Liver (tissue), 9 donors: ENCODE data around the gene CREBBP. TPM values are rescaled to one million over a fixed set of nuclear protein-coding genes. Genes with fewer than 3 reads are reported as not detected.

ENCODE experiments used
- DNase-seq: peaks from one replicate; pipeline ENCODE4 v3.0.0-alpha.2; 2017; ENCODE audit warnings: low spot score
- H3K27ac ChIP-seq, 2 donors: one replicate each; pipeline ENCODE4 v1.7.0; 2013; ENCODE audit warnings: inconsistent platforms in 2 of 2, low read length in 2 of 2, control low read depth in 1 of 2, low read depth in 1 of 2, mild to moderate bottlenecking in 1 of 2
- H3K27me3 ChIP-seq, 4 donors: one replicate each; pipeline versions ENCODE4 v1.6.1 to v1.7.0; 2013; ENCODE audit warnings: low read length in 3 of 4, inconsistent platforms in 1 of 4, mild to moderate bottlenecking in 1 of 4, moderate library complexity in 1 of 4; ENCODE audit not compliant: control insufficient read depth in 4 of 4, insufficient read depth in 4 of 4
- H3K36me3 ChIP-seq, 4 donors: one replicate each; pipeline versions ENCODE4 v1.6.1 to v1.7.0; 2013; ENCODE audit warnings: low read length in 3 of 4, mild to moderate bottlenecking in 3 of 4, low read depth in 1 of 4, moderate library complexity in 1 of 4; ENCODE audit not compliant: control insufficient read depth in 4 of 4, insufficient read depth in 3 of 4
- H3K4me1 ChIP-seq, 4 donors: one replicate each; pipeline versions ENCODE4 v1.6.1 to v1.7.0; 2013; ENCODE audit warnings: low read length in 3 of 4, mild to moderate bottlenecking in 3 of 4, moderate library complexity in 1 of 4; ENCODE audit not compliant: control insufficient read depth in 4 of 4, insufficient read depth in 4 of 4
- H3K4me3 ChIP-seq, 3 donors: one replicate each; pipeline versions ENCODE4 v1.6.1 to v1.7.0; 2013; ENCODE audit warnings: low read length in 3 of 3, control low read depth in 1 of 3, low read depth in 1 of 3, mild to moderate bottlenecking in 1 of 3
- H3K9ac ChIP-seq, 2 donors: one replicate each; pipeline ENCODE4 v1.7.0; 2013; ENCODE audit warnings: low read length in 2 of 2, mild to moderate bottlenecking in 2 of 2, moderate library complexity in 2 of 2, control low read depth in 1 of 2, low read depth in 1 of 2
- H3K9me3 ChIP-seq, 4 donors: one replicate each; pipeline versions ENCODE4 v1.6.1 to v1.7.0; 2013; ENCODE audit warnings: low read length in 3 of 4; ENCODE audit not compliant: control insufficient read depth in 4 of 4
- ATF3 ChIP-seq: IDR thresholded peaks from 2 replicates; pipeline ENCODE4 v1.6.1; 2016; ENCODE audit warnings: antibody characterized with exemption
- CTCF ChIP-seq: fragments of 150-350 bp; IDR thresholded peaks from 2 replicates; pipeline ENCODE4 v1.5.1; 2017; ENCODE audit warnings: improper control_type of control experiment, low read depth, low read length; ENCODE audit not compliant: missing input control
- FOXA1 ChIP-seq: IDR thresholded peaks from 2 replicates; pipeline ENCODE4 v1.6.1; 2016; ENCODE audit warnings: antibody characterized with exemption
- FOXA2 ChIP-seq: IDR thresholded peaks from 2 replicates; pipeline ENCODE4 v1.6.1; 2016; ENCODE audit warnings: antibody characterized with exemption
- GABPA ChIP-seq, 2 donors: IDR thresholded peaks in 1 of 2; conservative IDR thresholded peaks in 1 of 2; 2 replicates each; pipeline ENCODE4 v1.6.1; 2016; ENCODE audit warnings: antibody characterized with exemption in 2 of 2, mild to moderate bottlenecking in 1 of 2, moderate library complexity in 1 of 2
- HNF4A ChIP-seq, 2 donors: conservative IDR thresholded peaks; 2 replicates each; pipeline ENCODE4 v1.6.1; 2016; ENCODE audit warnings: antibody characterized with exemption in 2 of 2, mild to moderate bottlenecking in 2 of 2
- HNF4G ChIP-seq: IDR thresholded peaks from 2 replicates; pipeline ENCODE4 v1.6.1; 2016; ENCODE audit warnings: antibody characterized with exemption
- MAX ChIP-seq: IDR thresholded peaks from 2 replicates; pipeline ENCODE4 v1.6.1; 2016; ENCODE audit warnings: antibody characterized with exemption
- NR2F2 ChIP-seq: IDR thresholded peaks from 2 replicates; pipeline ENCODE4 v1.6.1; 2016; ENCODE audit warnings: antibody characterized with exemption
- SP1 ChIP-seq: IDR thresholded peaks from 2 replicates; pipeline ENCODE4 v1.6.1; 2018; ENCODE audit warnings: antibody characterized with exemption, mild to moderate bottlenecking
- TAF1 ChIP-seq: conservative IDR thresholded peaks from 2 replicates; pipeline ENCODE4 v1.6.1; 2016; ENCODE audit warnings: antibody characterized with exemption, mild to moderate bottlenecking
- ZBTB33 ChIP-seq: IDR thresholded peaks from 2 replicates; pipeline ENCODE4 v1.6.1; 2016; ENCODE audit warnings: antibody characterized with exemption
- WGBS: extraction: QIAGEN DNeasy Blood & Tissue Kit; methylation state at CpG from one replicate; pipeline ENCODE4 v1.1.7; 2013; 5-methylcytosine and 5-hydroxymethylcytosine counted together
- polyA plus RNA-seq, 2 donors: library from polyadenylated mRNA; stranded (reverse) in 1 of 2; unstranded in 1 of 2; fragments of 200-250 nt in 1 of 2; fragments of >200 nt in 1 of 2; fragmentation: Nextera tagmentation in 1 of 2; extraction: Ambion mirVana in 1 of 2; gene quantifications; one replicate each; pipeline versions ENCODE4 v1.2.1 to v1.2.3, GENCODE V29; 2013 to 2015
- total RNA-seq, 2 donors: library from RNA; depleted of rRNA; stranded (reverse); fragments of >200 nt; gene quantifications; one replicate each; pipeline ENCODE4 v1.2.3, GENCODE V29; 2014
- donor health status: healthy.
- donor health status: healthy.
- donor health status: healthy.
- donor health status: healthy.
- donor health status: healthy.

The CREBBP gene
- total and polyA plus RNA-seq, 4 donors: 7.0 to 25.8 (median 19.5) TPM

GRCh38 chr16:3734084-3734757 is 146.3 kb downstream of the CREBBP start:
- DNase-seq: no peak
- H3K9me3 ChIP-seq: no peaks in the 10 kb centered on the region
- H3K27me3 ChIP-seq: no peaks in the 10 kb centered on the region
- H3K4me1 ChIP-seq: no peaks in the 10 kb centered on the region
- WGBS: 99% methylated on average over 27 of the region's 27 CpGs
- no peak for TF ChIP-seq GABPA (IDR thresholded peaks at IDR 0.05 in 1 of 2, conservative IDR thresholded peaks at IDR 0.05 in 1 of 2)
- TF ChIP-seq ZBTB33: no peak
- no peak for TF ChIP-seq SP1
- no peak for TF ChIP-seq ATF3
- no peak for TF ChIP-seq HNF4G
- TF ChIP-seq HNF4A (conservative IDR thresholded peaks at IDR 0.05): no peak
- no peak for TF ChIP-seq NR2F2
- TF ChIP-seq CTCF: no peak
- no peak for TF ChIP-seq FOXA2
- no peak for TF ChIP-seq TAF1
- H3K36me3 ChIP-seq: peaks cover 28 to 80% (median 58%) of the 10 kb centered on the region in 4 donors
- H3K27ac ChIP-seq: no peak overlapping the region
- H3K9ac ChIP-seq: no peak overlapping the region
- H3K4me3 ChIP-seq: no peak overlapping the region

- Histone ChIP-seq H3K27ac (no peak overlapping the region), H3K4me3 (no peak overlapping the region), H3K9me3 (no peaks in the 10 kb centered on the region), H3K27me3 (no peaks in the 10 kb centered on the region), H3K36me3 (peaks cover 38 to 86% (median 52%) of the 10 kb centered on the region in 4 donors), H3K4me1 (no peaks in the 10 kb centered on the region), H3K9ac (no peak overlapping the region)
- no peak for DNase-seq
- WGBS: 94% methylated on average over 8 of the region's 8 CpGs
- TF ChIP-seq ZBTB33 (no peak), NR2F2 (no peak), CTCF (no peak), ATF3 (no peak), MAX (no peak), FOXA1 (no peak), HNF4A (conservative IDR thresholded peaks at IDR 0.05) (no peak), FOXA2 (no peak), GABPA (IDR thresholded peaks at IDR 0.05 in 1 of 2, conservative IDR thresholded peaks at IDR 0.05 in 1 of 2) (no peak)
These were observed 148.3 kb downstream of the CREBBP start for GRCh38 chr16:3732171-3732570.
